Neural progenitor cell (in vitro differentiated cells): ENCODE data around the gene TAS2R41.

ENCODE experiments used
- CTCF ChIP-seq: fragments of 200-600 bp; sonication (generic); IDR thresholded peaks from 2 replicates; pipeline ENCODE4 v1.5.1; 2017; ENCODE audit warnings: antibody characterized with exemption, mild to moderate bottlenecking
- EZH2phosphoT487 ChIP-seq: fragments of 200-600 bp; sonication (generic); IDR thresholded peaks from 2 replicates; pipeline ENCODE4 v1.6.1; 2017; ENCODE audit warnings: antibody characterized with exemption

DNA sequence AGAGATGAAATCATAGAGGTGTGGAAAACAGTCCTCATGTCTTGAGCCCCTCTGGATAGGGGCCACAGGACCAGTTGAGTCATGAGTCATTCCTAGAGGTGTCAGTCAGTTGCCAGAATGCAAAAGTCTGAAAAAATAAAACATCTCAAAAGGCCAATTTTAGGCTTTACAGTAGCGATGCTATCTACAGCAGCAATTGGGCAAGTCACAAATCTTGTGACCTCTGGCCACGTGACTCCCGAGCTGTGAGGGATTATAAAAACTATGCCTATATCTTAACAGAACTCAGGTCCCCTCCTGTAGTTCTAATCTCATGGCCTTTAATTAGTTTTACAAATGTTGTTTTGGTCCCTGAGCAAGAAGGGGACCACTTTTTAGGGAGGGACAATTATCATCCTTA lies 15.6 kb upstream of the TAS2R41 start:
- TF ChIP-seq EZH2phosphoT487 (no peak), CTCF (no peak)
